OCI-LY7 (cell line): ENCODE results near the gene ATXN7L3. TPM values are rescaled to one million over a fixed set of nuclear protein-coding genes. Genes with fewer than 3 reads are reported as not detected.
A peak's percentile ranks its signal among the peaks of the same experiment; 100 is the strongest.

ENCODE experiments used
- BruUV-seq: library from RNA; stranded (reverse); fragments of 400-500 nt; replicated peaks from 2 replicates; lab custom pipeline; 2021; lab: Mats Ljungman, UMichigan
- CTCF ChIA-PET: fragments of 300-600 bp; sonication (Branson Sonifier 250); formaldehyde crosslinking; loops from one replicate; lab custom pipeline; 2022; ENCODE audit warnings: antibody characterized with exemption; ENCODE audit not compliant: unreplicated experiment; lab: Charles Lee
- POLR2A ChIA-PET: fragments of 300-600 bp; sonication (Branson Sonifier 250); formaldehyde crosslinking; loops from one replicate; lab custom pipeline; 2022; ENCODE audit warnings: antibody characterized with exemption; lab: Charles Lee
- DNase-seq: peaks from one replicate; pipeline ENCODE4 v3.0.0-alpha.2; 2015; ENCODE audit warnings: low spot score
- H2AFZ ChIP-seq: fragments of 200-600 bp; sonication (generic), shearing (Covaris generic); 2 replicates; pipeline ENCODE4 v1.6.1; 2014; ENCODE audit warnings: mild to moderate bottlenecking, antibody characterized with exemption, low read length, moderate library complexity
- H3K27ac ChIP-seq: fragments of 200-600 bp; sonication (generic); 2 replicates; pipeline ENCODE4 v1.5.1; 2014; ENCODE audit warnings: mixed run types, low read depth, mild to moderate bottlenecking, moderate library complexity, low read length, inconsistent platforms; ENCODE audit not compliant: poor library complexity, severe bottlenecking
- H3K36me3 ChIP-seq: fragments of 200-600 bp; sonication (generic); 2 replicates; pipeline ENCODE4 v1.6.1; 2014; ENCODE audit warnings: mild to moderate bottlenecking, antibody characterized with exemption, low read length, moderate library complexity, mixed read lengths; ENCODE audit not compliant: insufficient read depth
- H3K4me1 ChIP-seq: fragments of 200-600 bp; sonication (generic); 2 replicates; pipeline ENCODE4 v1.5.1; 2014; ENCODE audit warnings: mild to moderate bottlenecking, low read length; ENCODE audit not compliant: insufficient read depth, poor library complexity, severe bottlenecking
- H3K4me2 ChIP-seq: fragments of 200-600 bp; sonication (generic); 2 replicates; pipeline ENCODE4 v1.6.1; 2014; ENCODE audit warnings: mild to moderate bottlenecking, low read length
- H3K4me3 ChIP-seq: fragments of 200-600 bp; sonication (generic); 2 replicates; pipeline ENCODE4 v1.5.1; 2014; ENCODE audit warnings: mild to moderate bottlenecking, low read depth, low read length; ENCODE audit not compliant: poor library complexity, severe bottlenecking
- H3K79me2 ChIP-seq: fragments of 200-600 bp; sonication (generic); 2 replicates; pipeline ENCODE4 v1.6.1; 2016; ENCODE audit warnings: low read depth, mild to moderate bottlenecking, low read length, moderate library complexity, mixed read lengths; ENCODE audit not compliant: insufficient read depth
- H3K9me2 ChIP-seq: fragments of 200-600 bp; sonication (generic); 2 replicates; pipeline ENCODE4 v1.6.1; 2016; ENCODE audit warnings: mild to moderate bottlenecking, low read length, mixed read lengths; ENCODE audit not compliant: insufficient read depth
- H3K9me3 ChIP-seq: fragments of 200-600 bp; sonication (generic); 2 replicates; pipeline ENCODE4 v1.6.1; 2014; ENCODE audit warnings: mild to moderate bottlenecking, mixed run types, low read length, mixed read lengths
- H4K20me1 ChIP-seq: fragments of 200-600 bp; sonication (generic); 2 replicates; pipeline ENCODE4 v1.6.1; 2014; ENCODE audit warnings: mild to moderate bottlenecking, antibody characterized with exemption, low read length, moderate library complexity, mixed read lengths; ENCODE audit not compliant: insufficient read depth
- EZH2phosphoT487 ChIP-seq: fragments of 200-600 bp; sonication (generic); IDR thresholded peaks from 2 replicates; pipeline ENCODE4 v1.6.1; 2018; ENCODE audit warnings: low read depth, borderline replicate concordance, mild to moderate bottlenecking, mixed run types, antibody characterized with exemption, low read length, moderate library complexity, mixed read lengths
- intact Hi-C: fragments of 100-400 bp; cut with micrococcal nuclease; formaldehyde crosslinking; loops from one replicate; pipeline ENCODE4 v1.10.0; 2022; ENCODE audit not compliant: unreplicated experiment
- total RNA-seq, 2 experiments: library from RNA; depleted of rRNA in 1 of 2; stranded (reverse); fragments of >200 nt in 1 of 2; shearing (Covaris generic) in 1 of 2; gene quantifications; 2 replicates each; pipeline ENCODE4 v1.2.3, GENCODE V29; 2014 to 2022
- TF ChIP-seq, protein P1 (sequence below): fragments of 200-600 bp; sonication (generic); conservative IDR thresholded peaks from 2 replicates; pipeline ENCODE4 v1.5.1; 2014; ENCODE audit warnings: mild to moderate bottlenecking, antibody characterized with exemption, low read length, moderate library complexity, mixed read lengths

ATXN7L3 gene
- total RNA-seq, 2 experiments from 2014 or later, result 57.7 to 106 TPM

GRCh38 chr17:44167181-44167861, 32.4 kb downstream of the ATXN7L3 start:
- TF ChIP-seq EZH2phosphoT487, result no peak
- TF ChIP-seq, protein P1, sequence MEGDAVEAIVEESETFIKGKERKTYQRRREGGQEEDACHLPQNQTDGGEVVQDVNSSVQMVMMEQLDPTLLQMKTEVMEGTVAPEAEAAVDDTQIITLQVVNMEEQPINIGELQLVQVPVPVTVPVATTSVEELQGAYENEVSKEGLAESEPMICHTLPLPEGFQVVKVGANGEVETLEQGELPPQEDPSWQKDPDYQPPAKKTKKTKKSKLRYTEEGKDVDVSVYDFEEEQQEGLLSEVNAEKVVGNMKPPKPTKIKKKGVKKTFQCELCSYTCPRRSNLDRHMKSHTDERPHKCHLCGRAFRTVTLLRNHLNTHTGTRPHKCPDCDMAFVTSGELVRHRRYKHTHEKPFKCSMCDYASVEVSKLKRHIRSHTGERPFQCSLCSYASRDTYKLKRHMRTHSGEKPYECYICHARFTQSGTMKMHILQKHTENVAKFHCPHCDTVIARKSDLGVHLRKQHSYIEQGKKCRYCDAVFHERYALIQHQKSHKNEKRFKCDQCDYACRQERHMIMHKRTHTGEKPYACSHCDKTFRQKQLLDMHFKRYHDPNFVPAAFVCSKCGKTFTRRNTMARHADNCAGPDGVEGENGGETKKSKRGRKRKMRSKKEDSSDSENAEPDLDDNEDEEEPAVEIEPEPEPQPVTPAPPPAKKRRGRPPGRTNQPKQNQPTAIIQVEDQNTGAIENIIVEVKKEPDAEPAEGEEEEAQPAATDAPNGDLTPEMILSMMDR, result no peak
- no peaks in the 10 kb centered on the region for H3K9me3 ChIP-seq
- BruUV-seq, result no TSS peak
- H2AFZ ChIP-seq, result no peak overlapping the region
- intact Hi-C loops, result no loop called here
- H3K27ac ChIP-seq, result no peak overlapping the region
- no peak overlapping the region for H3K4me2 ChIP-seq
- H4K20me1 ChIP-seq, result no peaks in the 10 kb centered on the region
- no peak overlapping the region for H3K4me3 ChIP-seq
- ChIA-PET POLR2A (interaction anchor here (0.7 kb wide), 1 partner anchor 94 kb away, joined by 3 read pairs; no protein-coding TSS in a partner anchor), CTCF (no interaction called here)
- peaks cover 26% of the 10 kb centered on the region for H3K4me1 ChIP-seq
- H3K36me3 ChIP-seq, result peaks cover under 1% of the 10 kb centered on the region; the same call in 1 of the 2 replicates
- no peaks in the 10 kb centered on the region for H3K9me2 ChIP-seq
- no peaks in the 10 kb centered on the region for H3K79me2 ChIP-seq
- no peak for DNase-seq

DNA sequence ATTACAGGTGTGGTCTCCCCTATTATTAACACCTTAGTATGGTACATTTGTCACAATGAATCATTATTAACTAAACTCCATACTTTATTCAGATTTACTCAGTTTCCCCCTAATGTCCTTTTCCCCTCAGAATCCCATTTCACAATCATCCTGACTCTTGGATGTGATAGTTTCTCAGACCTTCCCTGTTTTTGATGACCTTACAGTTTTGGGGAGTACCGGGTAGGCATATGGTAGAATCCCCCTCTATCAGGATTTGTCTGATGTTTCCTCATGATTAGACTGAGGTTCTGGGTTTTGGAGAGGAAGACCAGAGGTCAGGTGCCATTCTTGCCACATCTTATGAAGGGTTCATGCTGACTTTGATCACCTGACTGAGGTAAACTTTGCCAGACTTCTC, 35.2 kb downstream of the ATXN7L3 start:
- ChIA-PET CTCF (no interaction called here), POLR2A (no interaction called here)
- peaks cover 7% of the 10 kb centered on the region for H3K4me1 ChIP-seq
- no peaks in the 10 kb centered on the region for H3K79me2 ChIP-seq
- DNase-seq, result no peak
- no peak overlapping the region for H3K4me2 ChIP-seq
- H3K4me3 ChIP-seq, result no peak overlapping the region
- no peak overlapping the region for H2AFZ ChIP-seq
- TSS peak; percentile 55 for BruUV-seq
- TF ChIP-seq, protein P1, result no peak
- no peak for TF ChIP-seq EZH2phosphoT487
- H3K27ac ChIP-seq, result no peak overlapping the region
- H4K20me1 ChIP-seq, result no peaks in the 10 kb centered on the region
- peaks cover 20% of the 10 kb centered on the region for H3K36me3 ChIP-seq
- no peaks in the 10 kb centered on the region for H3K9me2 ChIP-seq
- intact Hi-C loops, result no loop called here
- no peaks in the 10 kb centered on the region for H3K9me3 ChIP-seq

- Histone ChIP-seq H3K79me2 (no peaks in the 10 kb centered on the region), H3K4me2 (no peak overlapping the region), H2AFZ (no peak overlapping the region), H3K36me3 (peaks cover 63% of the 10 kb centered on the region), H3K9me2 (no peaks in the 10 kb centered on the region), H4K20me1 (no peaks in the 10 kb centered on the region), H3K4me3 (no peak overlapping the region), H3K9me3 (no peaks in the 10 kb centered on the region), H3K27ac (no peak overlapping the region), H3K4me1 (no peaks in the 10 kb centered on the region)
- no peak for DNase-seq
- no TSS peak for BruUV-seq
- CTCF ChIA-PET, result no interaction called here
- intact Hi-C loops, result no loop called here
- TF ChIP-seq, protein P1, result no peak
- no peak for TF ChIP-seq EZH2phosphoT487
- POLR2A ChIA-PET, result no interaction called here
These were observed 40.0 kb downstream of the ATXN7L3 start for GRCh38 chr17:44159519-44160210.
